ENCODE measurements around the gene ZDHHC11.
"Not testable (repeated sequence)": the region's sequence is repeated elsewhere in the genome, so short reads cannot be mapped to it uniquely, and the experiment has no call there.

Gene ZDHHC11

GRCh38 chr5:782356-782755, 68.4 kb downstream of the ZDHHC11 start:
- not testable (repeated sequence) for H3K27ac ChIP-seq (ENCODE audit: low read length); H3K9ac ChIP-seq (ENCODE audit: low read length); H3K27me3 ChIP-seq (ENCODE audit: low read depth, low read length); H2AFZ ChIP-seq (ENCODE audit: low read depth, low read length); H3K4me1 ChIP-seq (ENCODE audit: low read length); H3K9me3 ChIP-seq (ENCODE audit: insufficient read depth, low read length); H3K36me3 ChIP-seq (replicated peaks; ENCODE audit: low read depth, low read length); H4K20me1 ChIP-seq (ENCODE audit: insufficient read depth, low read length); H3K4me3 ChIP-seq (ENCODE audit: low read length); H3K4me2 ChIP-seq (ENCODE audit: low read length); H3K79me2 ChIP-seq (ENCODE audit: low read length)

DNA sequence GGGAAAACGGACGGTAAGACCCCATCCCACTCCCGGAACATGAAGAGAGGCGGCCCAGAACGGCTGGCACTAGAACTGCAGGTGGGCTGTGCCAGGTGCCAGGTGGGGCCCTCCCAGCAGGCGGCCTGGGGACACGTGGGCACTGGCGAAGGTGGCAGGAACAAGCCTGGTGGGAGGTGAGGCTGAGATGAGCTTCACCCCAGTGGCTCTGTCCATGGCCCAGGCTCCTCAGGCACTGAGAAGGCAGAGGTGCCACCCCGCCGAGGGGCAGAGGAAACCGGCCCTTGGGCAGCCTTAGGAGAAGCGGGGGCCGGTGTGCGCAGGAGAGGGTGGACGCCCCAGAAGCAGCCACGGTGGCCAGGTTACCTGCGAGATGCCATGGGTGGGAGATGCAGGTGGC, 70.2 kb downstream of the ZDHHC11 start:
- not testable (repeated sequence) for H3K9ac ChIP-seq (ENCODE audit: low read length); H3K4me1 ChIP-seq (ENCODE audit: low read length); H2AFZ ChIP-seq (ENCODE audit: low read depth, low read length); H3K4me3 ChIP-seq (ENCODE audit: low read length); H4K20me1 ChIP-seq (ENCODE audit: insufficient read depth, low read length); H3K27me3 ChIP-seq (ENCODE audit: low read depth, low read length); H3K4me2 ChIP-seq (ENCODE audit: low read length); H3K36me3 ChIP-seq (replicated peaks; ENCODE audit: low read depth, low read length); H3K27ac ChIP-seq (ENCODE audit: low read length); H3K79me2 ChIP-seq (ENCODE audit: low read length); H3K9me3 ChIP-seq (ENCODE audit: insufficient read depth, low read length)

GRCh38 chr5:778967-779366, 71.8 kb downstream of the ZDHHC11 start:
- not testable (repeated sequence) for H3K4me3 ChIP-seq (ENCODE audit: low read length); H3K9ac ChIP-seq (ENCODE audit: low read length); H3K27ac ChIP-seq (ENCODE audit: low read length); H3K4me1 ChIP-seq (ENCODE audit: low read length); H4K20me1 ChIP-seq (ENCODE audit: insufficient read depth, low read length); H3K9me3 ChIP-seq (ENCODE audit: insufficient read depth, low read length); H2AFZ ChIP-seq (ENCODE audit: low read depth, low read length); H3K27me3 ChIP-seq (ENCODE audit: low read depth, low read length); H3K4me2 ChIP-seq (ENCODE audit: low read length); H3K79me2 ChIP-seq (ENCODE audit: low read length); H3K36me3 ChIP-seq (replicated peaks; ENCODE audit: low read depth, low read length)

DNA sequence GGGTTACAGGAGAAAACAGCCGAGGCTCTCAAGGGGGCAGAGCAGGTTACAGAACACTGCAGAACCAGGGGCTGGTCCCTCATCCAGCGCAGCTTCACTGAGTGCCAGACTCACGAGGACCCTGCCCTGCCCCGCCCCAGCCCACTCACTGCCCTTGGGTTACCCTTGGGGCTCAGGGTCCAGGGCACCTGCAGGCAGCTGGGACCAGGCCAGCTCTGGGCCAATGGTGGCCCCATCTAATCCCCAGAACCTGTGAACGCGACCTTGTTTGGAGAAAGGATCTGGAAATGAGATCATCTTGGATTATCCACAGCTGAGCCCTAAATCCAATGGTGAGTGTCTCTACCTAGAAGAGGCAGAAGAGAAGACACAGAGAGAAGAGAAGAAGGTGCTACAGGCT, 72.4 kb downstream of the ZDHHC11 start:
- not testable (repeated sequence) for H3K79me2 ChIP-seq (ENCODE audit: low read length); H2AFZ ChIP-seq (ENCODE audit: low read depth, low read length); H3K9me3 ChIP-seq (ENCODE audit: insufficient read depth, low read length); H3K9ac ChIP-seq (ENCODE audit: low read length); H3K27me3 ChIP-seq (ENCODE audit: low read depth, low read length); H4K20me1 ChIP-seq (ENCODE audit: insufficient read depth, low read length); H3K4me2 ChIP-seq (ENCODE audit: low read length); H3K27ac ChIP-seq (ENCODE audit: low read length); H3K4me3 ChIP-seq (ENCODE audit: low read length); H3K4me1 ChIP-seq (ENCODE audit: low read length); H3K36me3 ChIP-seq (replicated peaks; ENCODE audit: low read depth, low read length)

DNA sequence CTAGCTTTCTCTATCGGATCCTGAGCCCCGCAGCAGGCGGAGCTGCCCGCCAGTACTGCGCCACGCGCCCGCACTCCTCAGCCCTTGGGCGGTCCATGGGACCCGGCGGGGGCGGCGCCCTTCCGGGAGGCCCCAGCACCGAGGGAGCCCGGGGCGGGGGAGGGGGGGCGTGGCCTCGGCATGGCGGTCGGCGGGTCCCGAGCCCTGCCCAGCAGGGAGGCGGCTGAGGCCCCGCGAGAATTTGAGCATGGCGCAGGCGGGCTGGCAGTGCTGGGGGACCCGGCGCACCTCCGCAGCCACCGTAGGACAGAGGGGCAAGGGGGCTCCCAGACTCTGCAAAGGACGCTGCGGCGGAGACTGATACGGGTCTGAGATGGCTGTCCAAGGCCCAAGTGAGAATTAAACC, 73.0 kb downstream of the ZDHHC11 start:
- H4K20me1 ChIP-seq (ENCODE audit: insufficient read depth, low read length) = no peaks in the 10 kb centered on the region
- no peaks in the 10 kb centered on the region for H3K36me3 ChIP-seq (replicated peaks; ENCODE audit: low read depth, low read length)
- TF ChIP-seq EZH2phosphoT487 (IDR thresholded peaks at IDR 0.05; ENCODE audit: low read depth) = no peak
- TF ChIP-seq, protein P1, sequence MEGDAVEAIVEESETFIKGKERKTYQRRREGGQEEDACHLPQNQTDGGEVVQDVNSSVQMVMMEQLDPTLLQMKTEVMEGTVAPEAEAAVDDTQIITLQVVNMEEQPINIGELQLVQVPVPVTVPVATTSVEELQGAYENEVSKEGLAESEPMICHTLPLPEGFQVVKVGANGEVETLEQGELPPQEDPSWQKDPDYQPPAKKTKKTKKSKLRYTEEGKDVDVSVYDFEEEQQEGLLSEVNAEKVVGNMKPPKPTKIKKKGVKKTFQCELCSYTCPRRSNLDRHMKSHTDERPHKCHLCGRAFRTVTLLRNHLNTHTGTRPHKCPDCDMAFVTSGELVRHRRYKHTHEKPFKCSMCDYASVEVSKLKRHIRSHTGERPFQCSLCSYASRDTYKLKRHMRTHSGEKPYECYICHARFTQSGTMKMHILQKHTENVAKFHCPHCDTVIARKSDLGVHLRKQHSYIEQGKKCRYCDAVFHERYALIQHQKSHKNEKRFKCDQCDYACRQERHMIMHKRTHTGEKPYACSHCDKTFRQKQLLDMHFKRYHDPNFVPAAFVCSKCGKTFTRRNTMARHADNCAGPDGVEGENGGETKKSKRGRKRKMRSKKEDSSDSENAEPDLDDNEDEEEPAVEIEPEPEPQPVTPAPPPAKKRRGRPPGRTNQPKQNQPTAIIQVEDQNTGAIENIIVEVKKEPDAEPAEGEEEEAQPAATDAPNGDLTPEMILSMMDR (IDR thresholded peaks at IDR 0.05; ENCODE audit: low read depth, low read length) = no peak
- no peak overlapping the region for H3K4me2 ChIP-seq (ENCODE audit: low read length)
- H3K27ac ChIP-seq (ENCODE audit: low read length) = no peak overlapping the region
- H3K4me3 ChIP-seq (ENCODE audit: low read length) = no peak overlapping the region
- no peaks in the 10 kb centered on the region for H3K27me3 ChIP-seq (ENCODE audit: low read depth, low read length)
- no peaks in the 10 kb centered on the region for H3K9me3 ChIP-seq (ENCODE audit: insufficient read depth, low read length)
- no peaks in the 10 kb centered on the region for H3K4me1 ChIP-seq (ENCODE audit: low read length)
- H2AFZ ChIP-seq (ENCODE audit: low read depth, low read length) = no peak overlapping the region
- H3K9ac ChIP-seq (ENCODE audit: low read length) = no peak overlapping the region
- no peaks in the 10 kb centered on the region for H3K79me2 ChIP-seq (ENCODE audit: low read length)

DNA sequence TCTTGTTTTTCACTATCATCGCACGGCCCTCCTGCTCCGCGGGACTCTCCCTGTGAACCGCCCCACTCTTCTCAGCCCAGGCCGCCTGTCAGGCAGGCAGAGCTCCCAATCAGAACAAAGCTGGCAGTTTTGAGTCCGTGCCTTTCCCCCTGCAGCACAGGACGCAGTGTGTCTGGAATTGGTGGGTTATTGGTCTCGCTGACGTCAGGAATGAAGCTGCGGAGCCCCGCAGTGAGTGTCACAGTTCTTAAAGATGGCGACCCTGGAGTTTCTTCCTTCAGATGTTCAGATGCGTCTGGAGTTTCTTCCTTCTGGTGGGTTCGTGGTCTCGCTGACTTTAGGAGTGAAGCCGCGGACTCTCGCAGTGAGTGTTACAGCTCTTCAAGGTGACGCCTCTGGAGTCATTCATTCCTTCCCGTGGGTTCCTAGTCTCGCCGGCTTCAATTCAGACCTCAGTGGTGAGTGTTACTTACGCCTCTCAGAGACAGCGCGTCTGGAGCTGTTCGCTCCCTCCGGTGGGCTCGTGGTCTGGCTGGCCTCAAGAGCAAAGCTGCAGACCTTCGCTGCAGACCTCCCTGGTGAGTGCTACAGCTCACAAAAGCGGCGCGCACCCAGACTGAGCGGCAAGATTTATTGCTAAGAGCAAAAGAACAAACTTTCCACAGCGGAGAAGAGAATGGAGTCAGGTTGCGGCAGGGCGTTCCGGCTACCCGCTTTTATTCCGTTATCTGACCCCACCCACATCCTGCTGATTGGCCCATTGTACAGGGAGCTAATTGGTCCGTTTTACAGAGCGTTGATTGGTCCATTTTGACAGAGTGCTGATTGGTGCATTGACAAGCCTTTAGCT, 73.7 kb downstream of the ZDHHC11 start:
- no peak overlapping the region for H3K9ac ChIP-seq (ENCODE audit: low read length)
- H3K27me3 ChIP-seq (ENCODE audit: low read depth, low read length) = no peaks in the 10 kb centered on the region
- no peak for TF ChIP-seq EZH2phosphoT487 (IDR thresholded peaks at IDR 0.05; ENCODE audit: low read depth)
- TF ChIP-seq, protein P1 (IDR thresholded peaks at IDR 0.05; ENCODE audit: low read depth, low read length) = no peak
- H3K9me3 ChIP-seq (ENCODE audit: insufficient read depth, low read length) = no peaks in the 10 kb centered on the region
- no peak overlapping the region for H3K4me2 ChIP-seq (ENCODE audit: low read length)
- H3K79me2 ChIP-seq (ENCODE audit: low read length) = no peaks in the 10 kb centered on the region
- no peaks in the 10 kb centered on the region for H3K36me3 ChIP-seq (replicated peaks; ENCODE audit: low read depth, low read length)
- H3K4me1 ChIP-seq (ENCODE audit: low read length) = no peaks in the 10 kb centered on the region
- no peaks in the 10 kb centered on the region for H4K20me1 ChIP-seq (ENCODE audit: insufficient read depth, low read length)
- H3K4me3 ChIP-seq (ENCODE audit: low read length) = no peak overlapping the region
- no peak overlapping the region for H3K27ac ChIP-seq (ENCODE audit: low read length)
- no peak overlapping the region for H2AFZ ChIP-seq (ENCODE audit: low read depth, low read length)

Measured in OCI-LY3 (cell line).